ENCODE results near the gene CACNA2D2.

DNA sequence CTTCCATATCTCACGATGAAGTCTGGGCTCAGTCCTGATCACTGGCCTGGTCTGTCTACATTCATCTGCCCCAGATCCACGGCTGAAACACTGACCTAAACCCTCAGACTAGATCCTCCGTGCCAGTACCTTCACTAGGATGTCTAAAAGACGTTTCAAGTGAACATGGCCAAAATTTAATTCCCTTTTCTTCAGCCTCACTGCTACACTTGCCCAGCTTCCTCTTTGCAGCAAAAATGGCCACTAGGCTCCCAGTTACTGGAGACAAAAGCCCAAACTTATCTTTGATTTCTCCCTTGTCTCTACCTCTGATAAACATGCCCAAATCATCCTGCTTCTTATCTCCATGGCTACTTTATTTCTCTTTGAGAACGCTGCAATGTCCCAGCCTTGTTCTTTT lies 164.5 kb downstream of the CACNA2D2 start:
- TF ChIP-seq CTCF (IDR thresholded peaks at IDR 0.05; ENCODE audit: poor library complexity) (no peak), EZH2phosphoT487 (IDR thresholded peaks at IDR 0.05; ENCODE audit: low read depth, severe bottlenecking, unreplicated experiment) (no peak), EZH2 (IDR thresholded peaks at IDR 0.05; ENCODE audit: borderline replicate concordance) (no peak)
